Common myeloid progenitor, CD34-positive (primary cell): ENCODE results near the gene IARS1.
A peak's percentile ranks its signal among the peaks of the same experiment; 100 is the strongest.

Source experiments
- CTCF ChIA-PET: fragments of 350-600 bp; sonication (Branson Sonifier 250); formaldehyde crosslinking; loops from one replicate; lab custom pipeline; 2021; ENCODE audit warnings: antibody characterized with exemption; lab: Charles Lee
- POLR2A ChIA-PET: fragments of 350-600 bp; sonication (Branson Sonifier 250); formaldehyde crosslinking; loops from one replicate; lab custom pipeline; 2021; ENCODE audit warnings: antibody characterized with exemption; lab: Charles Lee
- DNase-seq, 3 donors: peaks; one replicate each; pipeline versions ENCODE4 v3.0.0 to v3.0.0-alpha.2; 2013
- H3K27ac ChIP-seq, 2 experiments: 1 replicate in 1 of 2; 2 replicates in 1 of 2; pipeline ENCODE4 v1.7.0; 2013; ENCODE audit warnings: inconsistent platforms in 2 of 2, low read length in 2 of 2, mild to moderate bottlenecking in 2 of 2, low read depth in 1 of 2, moderate library complexity in 1 of 2; ENCODE audit not compliant: severe bottlenecking in 2 of 2, insufficient read depth in 1 of 2, poor library complexity in 1 of 2
- H3K27me3 ChIP-seq, 5 experiments: replicated peaks in 2 of 5; 1 replicate in 3 of 5; 2 replicates in 2 of 5; pipeline versions ENCODE4 v1.6.1 to v1.7.0; 2013; ENCODE audit warnings: low read length in 4 of 5, mild to moderate bottlenecking in 2 of 5, moderate library complexity in 2 of 5, inconsistent platforms in 1 of 5; ENCODE audit not compliant: insufficient read depth in 5 of 5, control insufficient read depth in 4 of 5
- H3K36me3 ChIP-seq, 4 experiments: 1 replicate in 2 of 4; 2 replicates in 2 of 4; pipeline versions ENCODE4 v1.6.1 to v1.7.0; 2013; ENCODE audit warnings: low read length in 3 of 4, control low read depth in 1 of 4, mild to moderate bottlenecking in 1 of 4; ENCODE audit not compliant: control insufficient read depth in 4 of 4, insufficient read depth in 4 of 4
- H3K4me1 ChIP-seq, 4 experiments: 1 replicate in 3 of 4; 2 replicates in 1 of 4; pipeline versions ENCODE4 v1.6.1 to v1.7.1; 2013; ENCODE audit warnings: low read length in 3 of 4, mild to moderate bottlenecking in 3 of 4, control low read depth in 1 of 4, inconsistent platforms in 1 of 4, moderate library complexity in 1 of 4; ENCODE audit not compliant: control insufficient read depth in 4 of 4, insufficient read depth in 4 of 4; ENCODE audit errors: control extremely low read depth in 1 of 4
- H3K4me3 ChIP-seq, 7 experiments: 1 replicate in 4 of 7; 2 replicates in 3 of 7; pipeline versions ENCODE4 v1.5.1 to v1.7.0; 2013; ENCODE audit warnings: mild to moderate bottlenecking in 7 of 7, low read length in 6 of 7, moderate library complexity in 6 of 7, inconsistent platforms in 2 of 7, low read depth in 2 of 7, control low read depth in 1 of 7; ENCODE audit not compliant: insufficient read depth in 4 of 7, control insufficient read depth in 1 of 7; ENCODE audit errors: extremely low read depth in 1 of 7
- H3K9me3 ChIP-seq, 5 experiments: 1 replicate in 4 of 5; 2 replicates in 1 of 5; pipeline versions ENCODE4 v1.6.1 to v1.7.1; 2013; ENCODE audit warnings: low read length in 4 of 5, mild to moderate bottlenecking in 2 of 5, inconsistent platforms in 1 of 5, low read depth in 1 of 5, moderate library complexity in 1 of 5; ENCODE audit not compliant: control insufficient read depth in 4 of 5, insufficient read depth in 2 of 5; ENCODE audit errors: control extremely low read depth in 1 of 5
- WGBS: methylation state at CpG from one replicate; pipeline ENCODE4 v1.1.5; 2013; ENCODE audit not compliant: insufficient coverage; 5-methylcytosine and 5-hydroxymethylcytosine counted together

Gene IARS1

DNA sequence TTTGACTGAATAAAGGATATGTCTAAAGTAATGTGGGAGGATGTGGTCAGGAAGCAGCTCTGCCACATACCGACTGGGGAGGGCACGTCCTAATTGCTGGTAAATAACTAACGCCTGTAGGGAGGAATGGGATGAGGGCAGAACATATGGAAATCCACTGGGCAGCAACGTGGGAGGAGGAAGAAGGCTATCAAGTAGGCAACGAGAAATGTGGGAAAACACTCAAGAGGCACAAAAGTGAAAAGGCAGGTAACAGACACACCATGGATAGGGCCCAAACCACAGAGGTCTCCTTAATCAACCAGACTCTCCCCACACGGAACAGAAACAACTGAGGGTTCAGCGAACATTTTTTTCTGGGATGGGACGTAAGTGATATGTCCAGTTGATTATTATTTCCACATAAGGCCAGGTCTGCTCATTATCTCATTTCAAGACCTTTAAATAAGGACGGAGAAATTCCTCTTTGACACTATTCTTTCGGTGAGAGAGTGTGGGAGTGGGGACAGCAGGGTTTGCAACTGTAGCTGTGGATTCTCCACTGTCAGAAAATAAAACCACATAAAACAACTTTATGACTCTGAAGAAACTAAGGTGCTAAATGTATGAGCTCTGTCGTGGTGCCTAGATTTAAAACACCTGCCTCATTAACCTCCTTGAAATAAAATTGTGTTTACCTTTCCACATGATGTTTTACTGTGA lies 17.0 kb downstream of the IARS1 start:
- Histone ChIP-seq H3K4me3 (no peak overlapping the region), H3K4me1 (peaks cover 0 to 6% (median 5%) of the 10 kb centered on the region in 4 experiments), H3K9me3 (no peaks in the 10 kb centered on the region), H3K27ac (peak overlapping the region; percentile 13 to 27), H3K36me3 (peaks cover 40 to 93% (median 69%) of the 10 kb centered on the region in 4 experiments), H3K27me3 (no peaks in the 10 kb centered on the region)
- POLR2A ChIA-PET: no interaction called here
- CTCF ChIA-PET: interaction anchor here (1.2 to 1.8 kb wide), 5 partner anchors 8 to 357 kb away, joined by 3 to 5 read pairs (median 4); no protein-coding TSS in a partner anchor
- WGBS: 23% methylated on average over 6 of the region's 11 CpGs
- DNase-seq: peak in 1 of 3 donors; percentile 3

DNA sequence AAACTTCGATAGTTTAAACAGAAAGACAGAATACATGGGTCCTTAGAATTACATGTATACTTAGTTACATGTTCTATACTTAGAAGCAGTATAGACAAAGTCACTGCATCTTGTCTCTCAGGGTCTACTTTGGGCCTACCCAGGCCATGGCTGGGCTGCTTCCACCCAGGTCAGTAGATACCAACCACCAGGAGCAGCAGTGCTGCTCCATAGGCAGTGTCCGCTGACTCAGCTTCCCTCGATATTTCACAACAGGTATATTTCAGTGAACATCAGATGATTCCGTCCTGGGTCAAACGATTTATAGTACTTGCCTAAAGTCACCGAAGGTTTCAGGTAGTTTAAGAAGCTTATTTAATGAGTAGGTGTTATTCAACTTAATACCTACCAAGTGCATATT lies 18.0 kb downstream of the IARS1 start:
- POLR2A ChIA-PET: interaction anchor here (0.5 to 0.8 kb wide), 3 partner anchors 122 to 207 kb away, joined by 3 to 5 read pairs (median 4); no protein-coding TSS in a partner anchor

DNA sequence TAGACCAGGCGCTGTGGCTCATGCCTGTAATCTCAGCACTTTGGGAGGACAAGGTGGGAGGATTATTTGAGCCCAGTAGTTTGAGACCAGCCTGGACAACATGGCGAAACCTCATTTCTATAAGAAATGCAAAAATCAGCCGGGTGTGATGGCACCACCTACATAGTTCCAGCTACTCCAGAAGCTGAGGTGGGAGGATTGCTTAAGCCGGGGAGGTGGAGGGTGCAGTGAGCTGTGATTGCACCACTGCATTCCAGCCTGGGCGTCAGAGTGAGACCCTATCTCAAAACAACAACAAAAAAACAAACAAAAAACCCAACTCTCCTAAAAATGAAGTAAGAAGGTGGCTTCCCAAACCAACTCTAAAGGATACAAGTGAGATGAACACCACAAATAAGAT lies 23.0 kb downstream of the IARS1 start:
- DNase-seq: no peak
- H3K9me3 ChIP-seq: no peaks in the 10 kb centered on the region
- ChIA-PET CTCF (no interaction called here), POLR2A (no interaction called here)
- H3K4me1 ChIP-seq: no peaks in the 10 kb centered on the region
- no peak overlapping the region for H3K27ac ChIP-seq
- no peak overlapping the region for H3K4me3 ChIP-seq
- 100% methylated on average over 2 of the region's 5 CpGs for WGBS
- H3K36me3 ChIP-seq: peaks cover 45 to 93% (median 78%) of the 10 kb centered on the region in 4 experiments
- H3K27me3 ChIP-seq: no peaks in the 10 kb centered on the region

More for the DNA sequence above, 18.0 kb downstream of the IARS1 start:
- CTCF ChIA-PET: interaction anchor here (1.1 to 1.7 kb wide), 3 partner anchors 12 to 358 kb away, joined by 3 to 5 read pairs (median 4); no protein-coding TSS in a partner anchor
- DNase-seq: no peak
- peaks cover 46 to 93% (median 72%) of the 10 kb centered on the region in 4 experiments for H3K36me3 ChIP-seq
- H3K9me3 ChIP-seq: no peaks in the 10 kb centered on the region
- H3K27ac ChIP-seq: no peak overlapping the region
- no peaks in the 10 kb centered on the region for H3K27me3 ChIP-seq
- H3K4me3 ChIP-seq: no peak overlapping the region
- H3K4me1 ChIP-seq: peaks cover 0 to 6% (median 5%) of the 10 kb centered on the region in 4 experiments
- WGBS: 100% methylated on average over 2 of the region's 6 CpGs

DNA sequence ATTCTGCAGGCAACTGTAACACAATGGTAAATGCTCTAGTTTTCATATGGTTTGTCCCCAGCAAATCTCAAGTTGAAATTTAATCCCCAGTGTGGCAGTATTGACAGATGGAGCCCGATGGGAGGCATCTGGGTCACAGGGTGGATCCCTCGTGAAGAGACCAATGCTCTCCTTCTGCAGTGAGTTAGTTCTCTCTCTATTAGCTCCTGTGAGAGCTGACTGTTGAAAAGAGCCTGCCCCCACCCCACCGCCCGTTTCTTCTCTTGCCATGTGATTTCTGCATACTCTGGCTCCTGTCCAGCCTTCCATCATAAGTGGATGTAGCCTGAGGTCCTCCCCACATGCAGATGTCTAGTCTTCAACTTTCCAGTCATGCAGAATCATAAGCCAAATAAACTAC lies 27.0 kb downstream of the IARS1 start:
- POLR2A ChIA-PET: no interaction called here
- no peaks in the 10 kb centered on the region for H3K27me3 ChIP-seq
- H3K27ac ChIP-seq: no peak overlapping the region
- WGBS: 98% methylated on average over 4 of the region's 4 CpGs
- DNase-seq: no peak
- no peaks in the 10 kb centered on the region for H3K9me3 ChIP-seq
- CTCF ChIA-PET: interaction anchor here (0.9 to 1.5 kb wide), 4 partner anchors 11 to 128 kb away, joined by 3 to 4 read pairs (median 4); no protein-coding TSS in a partner anchor
- H3K4me1 ChIP-seq: no peaks in the 10 kb centered on the region
- peaks cover 35 to 96% (median 75%) of the 10 kb centered on the region in 4 experiments for H3K36me3 ChIP-seq
- no peak overlapping the region for H3K4me3 ChIP-seq

DNA sequence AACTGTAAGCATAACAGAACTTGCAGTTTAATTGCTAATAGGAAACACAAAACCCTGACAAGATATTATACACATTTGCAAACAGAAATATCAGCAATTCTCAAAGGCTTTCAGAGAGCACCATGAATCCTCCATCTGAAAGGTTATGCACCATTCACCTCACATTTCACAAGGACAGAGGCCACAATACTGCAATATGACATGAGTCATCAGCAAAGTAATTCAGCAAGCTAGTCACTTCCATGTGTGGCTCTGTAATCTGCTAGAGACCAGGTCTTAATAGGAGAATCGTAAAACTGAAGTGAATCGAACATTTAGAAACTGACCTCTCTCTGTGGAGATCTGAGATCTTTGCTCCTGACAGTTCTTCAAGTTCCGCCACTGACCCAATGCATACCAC lies 28.3 kb downstream of the IARS1 start:
- Histone ChIP-seq H3K9me3 (no peaks in the 10 kb centered on the region), H3K4me3 (no peak overlapping the region), H3K27ac (no peak overlapping the region), H3K36me3 (peaks cover 30 to 96% (median 69%) of the 10 kb centered on the region in 4 experiments), H3K4me1 (no peaks in the 10 kb centered on the region), H3K27me3 (no peaks in the 10 kb centered on the region)
- CTCF ChIA-PET: interaction anchor here (1.5 kb wide), 2 partner anchors 13 to 126 kb away, joined by 4 read pairs; no protein-coding TSS in a partner anchor
- POLR2A ChIA-PET: no interaction called here
- no peak for DNase-seq
- WGBS: 100% methylated on average over 3 of the region's 3 CpGs

DNA sequence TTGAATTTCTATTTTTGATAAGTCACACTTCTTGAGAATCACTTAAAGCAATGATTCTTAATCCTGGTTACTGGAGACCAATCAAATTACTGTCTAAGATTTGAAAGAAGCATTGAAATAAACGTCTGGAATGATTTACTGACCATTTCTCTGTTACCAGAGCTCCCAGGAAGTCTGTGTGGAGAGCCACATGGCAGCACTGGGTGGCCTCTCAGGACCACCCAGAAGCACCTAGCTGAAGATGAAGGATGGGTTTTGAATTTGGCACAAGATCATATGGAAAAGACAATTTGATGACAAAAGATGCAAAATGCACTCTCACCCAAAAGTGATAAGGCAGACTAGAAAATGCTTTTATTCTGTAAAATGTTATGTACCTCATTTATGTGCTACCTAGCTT lies 30.4 kb downstream of the IARS1 start:
- no peak overlapping the region for H3K27ac ChIP-seq
- no peak overlapping the region for H3K4me3 ChIP-seq
- H3K9me3 ChIP-seq: no peaks in the 10 kb centered on the region
- WGBS: 90% methylated on average over 1 of the region's 1 CpG
- H3K4me1 ChIP-seq: no peaks in the 10 kb centered on the region
- H3K36me3 ChIP-seq: peaks cover 33 to 96% (median 68%) of the 10 kb centered on the region in 4 experiments
- no peak for DNase-seq
- ChIA-PET POLR2A (no interaction called here), CTCF (interaction anchor here (0.9 to 1.6 kb wide), 4 partner anchors 10 to 16 kb away, joined by 3 to 4 read pairs (median 4); no protein-coding TSS in a partner anchor)
- no peaks in the 10 kb centered on the region for H3K27me3 ChIP-seq

DNA sequence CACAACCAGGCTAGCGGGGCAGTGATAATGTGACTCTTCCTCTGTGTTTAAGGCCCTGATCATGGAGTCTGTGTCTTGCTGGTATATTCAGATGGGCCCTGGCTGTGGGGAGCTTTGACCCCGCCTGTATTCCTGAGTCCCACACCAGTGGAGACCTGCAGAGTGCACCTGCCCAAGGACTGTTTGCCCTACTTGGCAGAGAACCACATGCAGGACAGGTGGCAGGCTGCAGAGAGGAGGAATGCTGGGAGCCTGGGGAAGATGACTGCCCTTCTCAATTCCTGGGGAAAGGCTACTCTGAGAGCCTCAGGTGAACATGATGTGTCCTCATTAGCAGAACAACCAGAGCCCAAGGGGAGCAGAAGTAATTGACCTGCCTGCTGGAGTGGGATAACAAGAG lies 36.2 kb downstream of the IARS1 start:
- ChIA-PET POLR2A (no interaction called here), CTCF (interaction anchor here (1.0 kb wide), 1 partner anchor 119 kb away, joined by 4 read pairs; no protein-coding TSS in a partner anchor)
- Histone ChIP-seq H3K4me1 (no peaks in the 10 kb centered on the region), H3K27me3 (no peaks in the 10 kb centered on the region), H3K36me3 (peaks cover 43 to 97% (median 69%) of the 10 kb centered on the region in 4 experiments), H3K9me3 (no peaks in the 10 kb centered on the region), H3K27ac (no peak overlapping the region), H3K4me3 (no peak overlapping the region)
- 100% methylated on average over 1 of the region's 2 CpGs for WGBS
- DNase-seq: no peak
